Measurements from ENCODE around the gene ARVCF. TPM values are rescaled to one million over a fixed set of nuclear protein-coding genes. Genes with fewer than 3 reads are reported as not detected.

ARVCF gene
- total RNA-seq, 1 donor from 2014 or later, result 74.5 TPM

DNA sequence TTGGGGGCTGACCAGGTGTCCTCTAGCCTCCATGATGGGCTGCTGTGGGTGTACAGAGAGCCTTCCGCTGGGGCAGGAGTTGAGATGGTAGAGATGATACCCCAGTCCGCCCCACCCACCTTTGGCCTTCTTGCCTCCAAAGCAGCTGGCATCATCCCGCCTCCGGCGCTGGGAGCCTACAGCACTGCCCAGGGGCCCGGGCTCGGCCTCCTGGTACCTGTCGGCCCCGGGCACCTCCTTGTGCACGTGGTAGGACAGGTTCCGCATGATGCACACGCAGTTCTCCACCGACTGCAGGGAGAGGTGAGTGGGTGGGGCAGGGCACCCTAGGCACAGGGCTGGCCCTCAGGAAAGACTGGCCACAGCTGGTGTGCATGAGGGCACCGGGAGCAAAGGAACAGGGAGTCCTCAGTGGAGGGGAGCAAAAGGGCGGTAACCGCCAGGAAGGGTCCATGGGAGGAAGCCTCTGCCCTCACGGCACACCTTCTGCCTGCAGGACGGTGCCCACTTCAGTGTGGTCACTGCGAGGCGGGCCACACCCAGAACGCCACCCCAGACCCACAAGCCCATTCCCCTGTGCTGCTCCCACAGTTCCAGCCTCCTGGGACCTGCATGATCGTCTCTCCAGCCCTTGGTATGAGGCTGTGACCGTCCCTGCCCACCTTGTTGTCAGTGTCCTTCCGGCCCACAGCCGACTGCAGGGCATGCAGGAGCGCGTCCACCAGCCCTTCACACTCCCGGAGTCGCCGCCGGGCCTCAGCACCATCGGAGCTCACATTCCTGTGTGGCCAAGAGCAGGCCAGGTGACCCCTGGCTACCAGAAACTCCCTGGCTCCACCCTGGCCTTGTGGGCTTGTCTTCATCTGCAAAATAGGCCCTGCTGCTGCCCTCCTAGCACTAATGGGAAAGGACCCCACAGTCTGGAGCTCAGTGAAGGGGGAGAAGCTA is 39.1 kb downstream of the ARVCF start:
- H3K36me3 ChIP-seq (ENCODE audit: control insufficient read depth, insufficient read depth, low read length), result peaks cover 1% of the 10 kb centered on the region
- no peaks in the 10 kb centered on the region for H3K27me3 ChIP-seq (ENCODE audit: control insufficient read depth, insufficient read depth, low read length)
- TF ChIP-seq CTCF (IDR thresholded peaks at IDR 0.05; ENCODE audit: insufficient read depth, low read length, poor library complexity, severe bottlenecking), result no peak
- DNase-seq (ENCODE audit: low read depth), result no peak
- H3K4me3 ChIP-seq (ENCODE audit: low read depth, low read length), result no peak overlapping the region

- peaks cover 1% of the 10 kb centered on the region for H3K36me3 ChIP-seq (ENCODE audit: control insufficient read depth, insufficient read depth, low read length)
- DNase-seq (ENCODE audit: low read depth), result no peak
- H3K4me3 ChIP-seq (ENCODE audit: low read depth, low read length), result no peak overlapping the region
- no peaks in the 10 kb centered on the region for H3K27me3 ChIP-seq (ENCODE audit: control insufficient read depth, insufficient read depth, low read length)
- TF ChIP-seq CTCF (IDR thresholded peaks at IDR 0.05; ENCODE audit: insufficient read depth, low read length, poor library complexity, severe bottlenecking), result no peak
Observed at GRCh38 chr22:19976671-19977070, 40.0 kb downstream of the ARVCF start.

DNA sequence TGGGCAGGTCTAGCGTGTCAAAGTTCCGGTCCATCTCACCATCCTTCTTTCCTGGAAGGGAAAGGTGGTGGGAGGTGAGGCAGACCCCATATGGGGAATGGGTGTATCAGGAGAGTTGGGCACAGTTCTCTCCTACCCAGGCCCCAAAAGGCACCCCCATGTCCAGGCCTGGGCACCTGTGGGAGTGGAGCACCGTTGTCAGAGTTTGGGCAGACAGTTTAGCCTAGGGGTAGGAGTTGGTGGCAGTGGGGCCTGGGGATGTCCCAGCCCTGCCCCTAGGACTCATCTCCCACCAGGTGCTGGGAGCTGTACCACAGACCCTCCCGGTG is 41.0 kb downstream of the ARVCF start:
- TF ChIP-seq CTCF (IDR thresholded peaks at IDR 0.05; ENCODE audit: insufficient read depth, low read length, poor library complexity, severe bottlenecking), result no peak
- Histone ChIP-seq H3K36me3 (ENCODE audit: control insufficient read depth, insufficient read depth, low read length) (peaks cover 3% of the 10 kb centered on the region), H3K4me3 (ENCODE audit: low read depth, low read length) (no peak overlapping the region), H3K27me3 (ENCODE audit: control insufficient read depth, insufficient read depth, low read length) (no peaks in the 10 kb centered on the region)
- DNase-seq (ENCODE audit: low read depth), result no peak

DNA sequence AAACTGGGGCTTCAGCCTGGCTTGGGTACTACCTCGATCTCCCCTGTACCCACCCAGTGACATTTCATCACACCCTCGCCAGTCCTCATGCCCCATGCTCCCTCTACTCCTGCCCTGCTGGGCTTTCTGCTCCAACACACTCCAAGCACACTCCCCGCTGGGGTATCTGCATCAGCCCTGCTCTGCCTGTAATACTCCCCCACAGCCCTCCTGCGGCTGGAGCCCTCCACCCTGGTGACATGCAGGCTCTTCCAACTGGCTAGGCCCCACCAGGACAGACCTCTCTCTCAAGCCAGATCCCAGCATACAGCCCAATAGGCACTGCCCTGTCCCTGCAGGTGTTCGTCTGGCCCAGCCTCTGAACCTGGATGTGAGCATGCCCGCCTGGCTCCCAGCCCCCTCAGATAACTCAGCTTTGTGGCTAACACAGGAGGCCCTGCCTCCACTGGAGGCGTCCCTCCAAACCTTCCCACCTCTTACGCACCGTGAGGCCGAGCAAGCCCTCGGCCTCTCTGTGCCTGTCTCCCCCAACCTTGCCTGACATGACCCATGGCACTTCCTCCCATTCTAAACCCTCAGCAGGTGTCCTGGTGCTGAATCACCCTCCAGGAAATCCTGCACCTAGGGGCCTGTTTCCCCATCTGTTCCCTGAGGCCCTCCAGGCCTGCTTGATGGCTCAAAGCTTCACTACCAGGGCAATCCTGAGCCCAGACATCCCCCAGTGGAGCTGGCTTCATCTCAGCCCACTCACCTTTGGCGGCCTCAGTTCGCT is 41.5 kb downstream of the ARVCF start:
- no peak for DNase-seq (ENCODE audit: low read depth)
- TF ChIP-seq CTCF (IDR thresholded peaks at IDR 0.05; ENCODE audit: insufficient read depth, low read length, poor library complexity, severe bottlenecking), result no peak

DNA sequence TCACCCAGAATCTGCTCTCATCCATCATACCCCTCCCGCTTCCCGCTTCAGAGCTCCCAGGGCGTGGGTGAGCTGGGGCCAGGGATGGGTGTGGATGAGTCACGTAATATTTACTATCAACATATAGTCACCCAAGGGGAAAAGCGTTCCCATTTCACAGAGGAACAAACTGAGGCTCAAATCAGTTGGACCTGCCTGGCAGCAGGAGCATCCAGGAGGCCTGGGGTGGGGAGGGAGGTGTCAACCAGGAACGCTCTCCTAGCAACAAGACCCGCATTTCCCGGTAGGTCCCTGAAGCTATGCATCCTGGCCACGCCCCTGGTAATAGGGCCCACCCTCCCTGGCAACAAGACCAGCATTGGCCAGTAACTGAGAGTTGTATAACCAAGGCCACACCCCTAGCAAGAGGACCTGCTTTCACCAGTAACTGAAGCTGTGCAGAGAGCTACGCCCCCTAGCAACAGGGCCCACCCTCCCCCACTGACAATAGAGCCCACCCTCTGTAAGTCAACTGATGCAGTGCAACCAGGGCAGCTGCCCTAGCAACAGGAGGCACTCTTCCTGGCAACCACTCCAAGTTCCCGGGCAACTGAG is 42.3 kb downstream of the ARVCF start:
- DNase-seq (ENCODE audit: low read depth), result no peak
- Histone ChIP-seq H3K36me3 (ENCODE audit: control insufficient read depth, insufficient read depth, low read length) (peaks cover 3% of the 10 kb centered on the region), H3K27me3 (ENCODE audit: control insufficient read depth, insufficient read depth, low read length) (no peaks in the 10 kb centered on the region), H3K4me3 (ENCODE audit: low read depth, low read length) (no peak overlapping the region)
- TF ChIP-seq CTCF (IDR thresholded peaks at IDR 0.05; ENCODE audit: insufficient read depth, low read length, poor library complexity, severe bottlenecking), result no peak

More for the DNA sequence above, 41.5 kb downstream of the ARVCF start:
- H3K36me3 ChIP-seq (ENCODE audit: control insufficient read depth, insufficient read depth, low read length), result peaks cover 3% of the 10 kb centered on the region
- H3K4me3 ChIP-seq (ENCODE audit: low read depth, low read length), result no peak overlapping the region
- H3K27me3 ChIP-seq (ENCODE audit: control insufficient read depth, insufficient read depth, low read length), result no peaks in the 10 kb centered on the region

Data from kidney epithelial cell (primary cell).